IgD-negative memory B cell (primary cell): Measurements from ENCODE around the gene OPRM1. TPM values are rescaled to one million over a fixed set of nuclear protein-coding genes. Genes with fewer than 3 reads are reported as not detected.

ENCODE experiments used
- H3K27ac Mint-ChIP-seq, 3 donors: one replicate each; pipeline ENCODE4 v1.8.0; 2020 to 2022; ENCODE audit warnings: mild to moderate bottlenecking in 3 of 3, mixed read lengths in 3 of 3, moderate library complexity in 1 of 3
- H3K27me3 Mint-ChIP-seq: one replicate; pipeline ENCODE4 v1.8.0; 2021; ENCODE audit warnings: mixed read lengths
- H3K36me3 Mint-ChIP-seq: one replicate; pipeline ENCODE4 v1.8.0; 2020; ENCODE audit warnings: mild to moderate bottlenecking, mixed read lengths
- H3K4me1 Mint-ChIP-seq, 3 donors: one replicate each; pipeline ENCODE4 v1.8.0; 2020 to 2022; ENCODE audit warnings: mixed read lengths in 3 of 3, mild to moderate bottlenecking in 1 of 3
- H3K4me3 Mint-ChIP-seq, 4 donors: one replicate each; pipeline ENCODE4 v1.8.0; 2020 to 2022; ENCODE audit warnings: mild to moderate bottlenecking in 4 of 4, mixed read lengths in 4 of 4, moderate library complexity in 3 of 4
- H3K9me3 Mint-ChIP-seq, 3 donors: one replicate each; pipeline ENCODE4 v1.8.0; 2020 to 2021; ENCODE audit warnings: mixed read lengths in 3 of 3, mild to moderate bottlenecking in 1 of 3
- polyA plus RNA-seq: library from polyadenylated mRNA; unstranded; fragments of 300-500 nt; fragmentation: Illumina TruSeq; gene quantifications from one replicate; pipeline ENCODE4 v1.2.3, GENCODE V29; 2021

Gene OPRM1
- polyA plus RNA-seq, 1 donor from 2014 or later = not detected

DNA sequence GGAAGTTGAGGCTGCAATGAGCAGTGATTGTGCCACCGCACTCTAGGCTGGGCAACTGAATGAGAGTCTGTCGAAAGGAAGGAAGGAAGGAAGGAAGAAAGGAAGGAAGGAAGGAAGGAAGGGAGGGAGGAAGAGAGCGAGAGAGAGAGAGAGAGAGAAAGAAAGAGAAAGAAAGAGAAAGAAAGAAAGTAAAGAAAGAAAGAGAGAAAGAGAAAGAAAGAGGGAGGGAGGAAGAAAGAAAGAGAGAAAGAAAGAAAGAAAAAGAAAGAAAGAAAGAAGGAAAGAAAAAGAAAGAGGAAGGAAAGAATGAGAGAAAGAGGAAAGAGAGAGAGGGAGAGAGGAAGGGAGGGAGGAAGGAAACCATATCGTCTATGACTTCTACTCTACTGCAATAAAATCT is 60.2 kb downstream of the OPRM1 start:
- Mint-ChIP-seq H3K27ac (no peak overlapping the region), H3K9me3 (no peaks in the 10 kb centered on the region), H3K4me3 (no peak overlapping the region), H3K27me3 (peaks cover 2% of the 10 kb centered on the region), H3K4me1 (no peaks in the 10 kb centered on the region), H3K36me3 (no peaks in the 10 kb centered on the region)

DNA sequence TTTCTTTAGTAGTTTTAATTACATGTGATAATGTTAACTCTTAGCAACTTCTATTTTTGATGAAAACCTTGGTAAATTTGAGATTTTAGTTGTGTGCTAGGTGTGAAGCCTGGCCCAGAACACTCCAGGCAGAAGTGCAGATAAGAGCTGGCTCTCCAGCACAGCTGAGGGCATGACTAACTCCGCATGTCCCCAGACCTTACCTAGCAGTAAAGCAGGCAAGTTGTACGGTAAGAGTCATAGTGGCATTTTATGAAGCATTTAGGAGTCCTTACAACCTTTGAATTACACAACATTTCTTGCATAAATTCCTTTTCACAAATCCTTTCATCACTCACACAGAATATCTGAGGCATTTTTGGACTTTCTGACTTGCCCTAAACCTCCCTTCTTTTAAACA is 67.2 kb downstream of the OPRM1 start:
- Mint-ChIP-seq H3K27me3 (peaks cover 4% of the 10 kb centered on the region), H3K4me1 (no peaks in the 10 kb centered on the region), H3K4me3 (no peak overlapping the region), H3K9me3 (peaks cover 0 to 5% (median 0%) of the 10 kb centered on the region in 3 donors), H3K27ac (no peak overlapping the region), H3K36me3 (no peaks in the 10 kb centered on the region)

DNA sequence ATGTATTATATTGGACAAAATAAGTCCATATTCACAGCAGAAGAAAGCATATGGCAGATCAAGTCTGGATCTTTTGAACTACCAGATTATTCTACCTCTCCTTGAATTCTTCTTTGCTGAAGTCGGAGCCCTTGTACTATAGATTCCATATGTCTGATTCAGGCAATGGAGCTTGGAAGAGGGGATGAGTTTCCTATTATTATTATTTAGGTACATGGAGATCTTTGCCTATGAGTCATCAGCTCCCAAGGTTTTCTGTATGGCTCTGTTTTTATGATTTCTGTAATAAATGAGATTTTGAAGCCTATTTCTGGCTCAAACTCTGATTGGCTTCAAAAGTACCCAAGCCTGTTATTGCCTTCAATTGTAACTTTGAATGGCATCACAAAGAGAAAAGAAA is 72.0 kb downstream of the OPRM1 start:
- Mint-ChIP-seq H3K36me3 (no peaks in the 10 kb centered on the region), H3K4me1 (no peaks in the 10 kb centered on the region), H3K9me3 (peaks cover 0 to 5% (median 0%) of the 10 kb centered on the region in 3 donors), H3K4me3 (no peak overlapping the region), H3K27me3 (peaks cover 2% of the 10 kb centered on the region), H3K27ac (no peak overlapping the region)

DNA sequence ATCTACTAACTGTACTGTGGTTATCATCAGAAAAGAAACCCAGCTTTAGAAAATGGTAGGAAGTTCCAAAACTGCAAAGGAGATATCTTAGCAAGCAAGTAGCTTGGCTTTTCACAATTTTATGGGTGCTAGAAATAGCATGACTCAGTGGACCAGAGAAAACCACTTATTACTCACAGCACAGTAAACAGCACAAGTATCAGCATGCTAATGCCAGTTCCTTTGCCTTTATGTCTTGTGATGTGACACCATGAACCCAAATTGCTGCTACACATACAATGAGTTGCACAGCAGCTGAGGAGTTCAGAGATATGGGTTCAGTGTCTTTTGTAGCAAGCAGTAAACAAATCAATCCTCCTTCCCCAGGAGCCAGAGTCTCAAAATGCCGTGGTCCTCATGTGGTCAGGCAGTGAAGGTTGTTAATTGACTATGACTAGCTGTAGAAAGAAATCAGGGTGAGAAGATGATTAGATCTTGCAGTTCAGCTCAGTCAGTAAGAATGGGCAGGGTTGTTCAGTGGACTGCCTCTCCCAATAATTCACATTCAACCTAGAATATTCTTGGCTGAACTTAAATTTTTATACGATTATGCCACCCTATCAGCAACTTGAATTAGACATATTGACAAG is 73.3 kb downstream of the OPRM1 start:
- H3K27ac Mint-ChIP-seq = no peak overlapping the region
- peaks cover 0 to 5% (median 0%) of the 10 kb centered on the region in 3 donors for H3K9me3 Mint-ChIP-seq
- H3K36me3 Mint-ChIP-seq = no peaks in the 10 kb centered on the region
- peaks cover 4% of the 10 kb centered on the region for H3K27me3 Mint-ChIP-seq
- no peak overlapping the region for H3K4me3 Mint-ChIP-seq
- no peaks in the 10 kb centered on the region for H3K4me1 Mint-ChIP-seq

DNA sequence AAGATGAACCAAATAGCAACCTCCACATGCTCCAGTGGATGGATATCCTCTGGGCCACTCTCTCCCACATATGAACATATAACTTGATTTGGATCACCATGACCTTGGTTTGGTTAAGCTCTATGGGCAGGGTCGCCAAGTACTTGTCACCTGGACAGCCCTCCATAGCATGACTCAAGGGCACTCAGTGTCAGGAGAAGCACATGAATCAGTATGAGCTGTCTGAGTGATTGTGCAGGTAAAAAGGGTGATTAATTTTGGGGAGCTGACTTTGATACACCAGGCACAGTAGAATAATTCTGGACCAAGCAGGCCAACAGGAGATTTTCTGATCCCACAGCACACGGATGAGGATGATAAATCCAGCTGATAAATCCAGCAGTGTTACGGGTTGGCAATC is 74.4 kb downstream of the OPRM1 start:
- H3K27ac Mint-ChIP-seq = no peak overlapping the region

DNA sequence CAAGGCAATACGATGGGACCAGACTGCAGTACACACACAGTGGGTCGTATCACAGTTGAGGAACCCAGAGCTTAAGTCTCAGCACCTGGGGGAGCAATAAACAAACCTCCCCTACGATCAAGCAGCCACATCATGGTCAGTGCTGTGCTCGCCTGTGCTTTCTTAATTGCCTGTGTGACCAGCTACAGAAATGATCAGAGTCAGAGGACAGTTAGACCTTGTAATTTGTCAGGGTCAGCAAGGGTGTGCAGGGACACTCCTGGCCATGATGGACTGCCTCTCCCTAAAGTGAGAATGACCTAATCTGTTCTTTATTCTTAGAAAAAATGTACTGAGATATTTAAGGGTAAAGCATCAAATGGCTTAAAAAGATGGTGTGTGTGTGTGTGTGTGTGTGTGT is 78.4 kb downstream of the OPRM1 start:
- peaks cover 3% of the 10 kb centered on the region for H3K27me3 Mint-ChIP-seq
- H3K9me3 Mint-ChIP-seq = no peaks in the 10 kb centered on the region
- H3K4me1 Mint-ChIP-seq = no peaks in the 10 kb centered on the region
- H3K4me3 Mint-ChIP-seq = no peak overlapping the region
- no peaks in the 10 kb centered on the region for H3K36me3 Mint-ChIP-seq
- no peak overlapping the region for H3K27ac Mint-ChIP-seq

More for the DNA sequence above, 74.4 kb downstream of the OPRM1 start:
- Mint-ChIP-seq H3K9me3 (peaks cover 0 to 5% (median 0%) of the 10 kb centered on the region in 3 donors), H3K27me3 (peaks cover 3% of the 10 kb centered on the region), H3K4me3 (no peak overlapping the region), H3K36me3 (no peaks in the 10 kb centered on the region), H3K4me1 (no peaks in the 10 kb centered on the region)

DNA sequence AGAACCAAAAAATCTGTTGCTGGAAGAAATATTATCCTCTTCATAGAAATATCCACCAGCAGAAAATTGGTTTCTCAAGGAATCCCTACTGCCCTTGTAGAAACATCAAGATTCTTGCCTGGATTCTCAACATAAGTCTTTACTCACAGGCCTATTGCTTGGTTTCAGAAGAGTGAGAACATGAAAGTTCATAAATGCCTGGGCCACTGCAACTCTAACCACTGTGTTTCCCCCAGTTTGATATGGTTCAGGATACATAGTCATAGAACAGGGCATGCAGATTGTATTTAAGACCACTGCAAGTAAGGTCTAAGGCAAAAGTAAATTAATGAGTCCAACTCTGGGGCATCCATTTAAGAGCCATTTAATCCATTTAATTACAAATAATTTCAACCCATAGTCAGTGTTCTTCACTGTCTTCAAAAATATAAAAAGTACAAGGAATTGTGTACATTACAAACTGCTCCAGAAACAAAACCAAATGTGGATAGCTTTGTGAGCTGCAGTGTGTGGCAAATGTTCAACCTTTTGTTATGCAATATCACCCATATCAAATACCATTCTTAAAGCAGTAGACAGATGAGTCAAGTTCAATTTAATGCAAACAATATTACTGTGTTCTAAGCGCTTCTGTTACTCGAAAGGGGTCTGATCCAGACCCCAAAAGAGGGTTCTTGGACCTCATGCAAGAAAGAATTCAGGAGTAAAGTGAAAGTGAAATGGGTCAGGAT is 83.3 kb downstream of the OPRM1 start:
- Mint-ChIP-seq H3K4me3 (no peak overlapping the region), H3K36me3 (no peaks in the 10 kb centered on the region), H3K27me3 (no peaks in the 10 kb centered on the region), H3K9me3 (peaks cover 0 to 3% (median 0%) of the 10 kb centered on the region in 3 donors), H3K4me1 (peaks cover 0 to 2% (median 0%) of the 10 kb centered on the region in 3 donors), H3K27ac (no peak overlapping the region)

DNA sequence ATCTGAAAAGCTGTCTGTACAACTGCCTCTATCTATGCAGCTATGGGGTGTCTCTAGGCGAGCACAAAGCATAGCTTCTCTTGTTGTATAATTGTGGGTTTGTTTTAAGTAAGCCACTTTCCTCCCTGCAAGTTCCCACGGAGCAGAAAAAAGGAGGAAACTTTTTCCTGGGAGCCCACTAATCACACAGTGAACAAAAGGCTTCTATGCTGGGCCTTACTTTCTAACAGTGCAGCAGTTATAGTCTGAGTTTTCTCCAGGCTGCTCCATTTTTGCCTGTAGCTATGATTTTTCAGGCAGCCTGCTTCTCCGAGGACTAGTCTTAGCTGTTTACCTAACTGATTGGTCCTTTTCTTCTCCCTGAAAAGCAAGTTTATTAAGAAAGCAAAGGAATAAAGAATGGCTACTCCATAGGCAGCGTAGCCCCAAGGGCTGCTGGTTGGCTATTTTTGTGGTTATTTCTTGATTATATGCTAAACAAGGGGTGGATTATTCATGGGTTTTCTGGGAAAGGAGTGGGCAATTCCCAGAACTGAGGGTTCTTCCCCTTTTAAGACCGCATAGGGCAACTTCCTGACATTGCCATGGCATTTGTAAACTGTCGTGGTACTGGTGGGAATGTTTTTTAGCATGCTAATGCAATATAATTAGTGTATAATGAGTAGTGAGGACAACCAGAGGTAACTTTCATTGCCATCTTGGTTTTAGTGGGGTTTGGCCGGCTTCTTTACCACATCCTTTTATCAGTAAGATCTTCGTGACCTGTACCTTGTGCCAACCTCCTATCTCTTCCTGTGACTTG is 84.3 kb downstream of the OPRM1 start:
- Mint-ChIP-seq H3K9me3 (peaks cover 0 to 3% (median 0%) of the 10 kb centered on the region in 3 donors), H3K4me3 (no peak overlapping the region), H3K27ac (no peak overlapping the region), H3K27me3 (peaks cover 2% of the 10 kb centered on the region), H3K4me1 (peaks cover 0 to 2% (median 0%) of the 10 kb centered on the region in 3 donors), H3K36me3 (no peaks in the 10 kb centered on the region)

DNA sequence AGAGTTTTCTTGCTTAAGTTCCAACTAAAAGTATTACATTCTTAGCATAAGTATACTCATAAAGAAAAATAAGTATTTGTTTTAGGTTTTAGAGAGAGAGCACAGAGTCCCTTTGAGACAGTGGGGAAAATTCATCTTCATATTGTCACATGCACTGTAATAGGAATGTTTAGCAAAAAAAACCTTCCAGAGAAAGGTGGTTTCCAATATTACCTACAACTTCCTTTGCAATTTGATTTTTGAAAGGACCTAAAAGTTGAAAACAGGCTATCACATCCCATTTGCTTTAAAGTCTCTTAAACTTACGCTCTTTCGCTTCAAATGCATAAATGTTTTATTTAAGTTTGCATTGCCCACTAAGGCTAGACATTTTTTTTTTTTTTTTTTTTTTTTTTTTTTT is 86.4 kb downstream of the OPRM1 start:
- no peaks in the 10 kb centered on the region for H3K36me3 Mint-ChIP-seq
- H3K27ac Mint-ChIP-seq = no peak overlapping the region
- peaks cover 0 to 2% (median 0%) of the 10 kb centered on the region in 3 donors for H3K4me1 Mint-ChIP-seq
- H3K4me3 Mint-ChIP-seq = no peak overlapping the region
- H3K9me3 Mint-ChIP-seq = peaks cover 0 to 3% (median 0%) of the 10 kb centered on the region in 3 donors
- peaks cover 2% of the 10 kb centered on the region for H3K27me3 Mint-ChIP-seq

DNA sequence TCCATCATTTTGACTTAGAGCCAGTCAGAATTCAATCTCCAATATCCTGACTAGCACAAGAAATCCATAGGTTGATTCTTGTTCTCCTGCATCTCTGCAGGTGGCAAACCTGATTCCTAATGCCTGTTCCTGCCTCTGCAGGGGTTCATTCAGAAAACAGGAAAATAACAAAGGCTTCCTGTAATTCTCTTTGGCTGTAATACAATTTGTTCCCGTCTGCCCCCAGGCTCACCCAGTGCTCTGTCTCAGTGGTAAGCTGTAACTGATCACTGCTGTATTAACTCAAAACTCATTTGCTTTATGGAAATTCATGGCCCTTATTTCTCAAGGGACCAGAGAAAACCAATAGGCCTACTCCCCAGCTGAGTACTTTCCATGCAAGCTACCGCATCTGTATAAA is 88.6 kb downstream of the OPRM1 start:
- H3K36me3 Mint-ChIP-seq = no peaks in the 10 kb centered on the region
- peaks cover 4% of the 10 kb centered on the region for H3K27me3 Mint-ChIP-seq
- H3K9me3 Mint-ChIP-seq = peaks cover 0 to 3% (median 0%) of the 10 kb centered on the region in 3 donors
- H3K4me3 Mint-ChIP-seq = no peak overlapping the region
- H3K27ac Mint-ChIP-seq = peak overlapping the region in 1 of 3 donors; percentile 74
- H3K4me1 Mint-ChIP-seq = peaks cover 0 to 2% (median 0%) of the 10 kb centered on the region in 3 donors

DNA sequence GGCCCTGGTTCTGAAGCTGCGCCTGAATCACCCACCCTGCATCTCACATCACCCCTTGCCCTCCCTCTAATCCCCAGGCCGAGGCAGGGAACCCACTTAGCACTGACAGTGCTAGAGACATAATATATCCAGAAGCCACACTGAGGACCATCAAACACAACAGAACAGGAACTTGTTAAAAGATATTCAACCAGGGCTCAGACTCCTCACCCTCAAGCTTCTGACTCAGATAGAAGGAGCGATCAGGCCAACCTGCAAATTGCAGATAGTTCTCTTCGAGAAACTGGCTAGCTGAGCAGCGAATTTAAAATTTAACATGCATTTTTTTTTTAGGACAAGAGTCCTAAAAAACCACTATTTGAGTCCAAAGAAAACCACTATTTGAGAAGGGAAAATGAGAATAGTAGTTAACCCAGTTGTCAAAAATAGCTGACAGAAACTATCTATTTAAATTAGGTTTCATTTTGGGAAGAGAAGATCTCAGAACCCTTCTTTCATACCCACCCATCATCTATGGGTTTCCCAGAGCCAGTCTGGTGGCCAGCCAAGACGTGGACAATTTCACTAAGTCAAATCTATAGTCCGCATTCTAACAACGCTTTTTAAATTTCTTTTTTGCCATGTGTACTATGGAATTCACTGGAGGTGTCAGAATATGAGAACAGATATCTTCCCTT is 95.6 kb downstream of the OPRM1 start:
- H3K36me3 Mint-ChIP-seq = no peaks in the 10 kb centered on the region
- no peak overlapping the region for H3K27ac Mint-ChIP-seq
- H3K4me3 Mint-ChIP-seq = no peak overlapping the region
- H3K4me1 Mint-ChIP-seq = no peaks in the 10 kb centered on the region
- no peaks in the 10 kb centered on the region for H3K9me3 Mint-ChIP-seq
- peaks cover 6% of the 10 kb centered on the region for H3K27me3 Mint-ChIP-seq

DNA sequence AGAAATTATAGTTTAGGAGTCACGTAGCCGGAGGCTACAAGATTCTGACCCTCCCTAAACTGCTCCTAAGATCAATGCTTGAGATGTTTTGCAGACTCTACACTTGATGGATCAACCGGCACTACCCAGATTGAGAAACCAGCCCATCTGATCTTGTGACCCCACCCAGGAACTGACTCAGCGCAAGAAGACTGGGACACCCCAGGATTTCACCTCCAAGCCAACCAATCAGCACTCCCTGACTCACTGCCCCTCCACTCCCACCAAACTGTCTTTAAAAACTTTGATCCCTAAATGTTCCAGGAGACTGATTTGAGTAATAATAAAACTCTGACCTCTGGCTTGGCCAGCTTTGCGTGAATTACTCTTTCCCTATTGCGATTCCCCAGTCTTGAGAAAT is 99.8 kb downstream of the OPRM1 start:
- no peaks in the 10 kb centered on the region for H3K9me3 Mint-ChIP-seq
- no peak overlapping the region for H3K27ac Mint-ChIP-seq
- H3K27me3 Mint-ChIP-seq = peaks cover 4% of the 10 kb centered on the region

DNA sequence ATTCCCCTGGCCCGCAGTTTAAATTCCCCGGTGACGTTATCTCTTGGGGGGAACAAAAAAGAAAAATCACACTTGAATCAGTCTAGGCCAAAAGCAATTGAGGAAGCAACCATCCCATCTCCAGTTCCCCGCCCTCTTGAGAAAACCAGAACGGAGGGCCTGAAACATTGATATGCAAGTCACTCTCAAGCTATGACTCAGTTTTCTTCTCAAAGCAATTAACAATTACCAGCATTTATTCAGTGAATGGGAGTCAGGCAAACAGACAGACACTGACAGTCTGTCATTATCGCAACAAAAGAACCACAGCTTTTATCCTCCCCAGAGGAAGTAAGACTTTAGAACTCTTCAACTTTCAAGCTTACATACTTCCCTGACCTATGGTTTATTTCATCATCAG is 100.9 kb downstream of the OPRM1 start:
- Mint-ChIP-seq H3K4me3 (no peak overlapping the region), H3K9me3 (no peaks in the 10 kb centered on the region), H3K27me3 (peaks cover 2% of the 10 kb centered on the region), H3K27ac (no peak overlapping the region), H3K36me3 (no peaks in the 10 kb centered on the region), H3K4me1 (no peaks in the 10 kb centered on the region)

More for the DNA sequence above, 99.8 kb downstream of the OPRM1 start:
- Mint-ChIP-seq H3K4me3 (no peak overlapping the region), H3K4me1 (no peaks in the 10 kb centered on the region), H3K36me3 (no peaks in the 10 kb centered on the region)

DNA sequence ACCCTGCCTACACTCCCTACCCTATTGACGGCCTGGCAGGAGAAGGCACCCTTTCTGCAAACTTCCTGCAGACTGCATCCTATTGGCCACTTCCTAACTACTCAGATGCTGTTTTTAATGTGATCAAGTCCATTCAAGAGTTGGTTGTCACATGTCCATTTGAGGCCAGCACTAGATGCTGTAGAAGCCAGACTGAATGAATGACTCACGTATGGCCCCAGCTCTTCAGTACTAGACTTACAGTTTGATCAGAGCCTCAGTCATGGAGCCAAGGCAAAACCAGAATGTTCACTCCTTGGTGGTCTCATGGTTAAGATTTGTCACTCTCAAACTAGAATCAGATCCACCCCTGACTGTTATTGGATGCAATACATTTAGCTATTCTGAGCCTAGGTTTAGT is 101.7 kb downstream of the OPRM1 start:
- H3K36me3 Mint-ChIP-seq = no peaks in the 10 kb centered on the region
- H3K4me1 Mint-ChIP-seq = no peaks in the 10 kb centered on the region
- peaks cover 2% of the 10 kb centered on the region for H3K27me3 Mint-ChIP-seq
- no peak overlapping the region for H3K4me3 Mint-ChIP-seq
- H3K27ac Mint-ChIP-seq = no peak overlapping the region
- H3K9me3 Mint-ChIP-seq = no peaks in the 10 kb centered on the region

DNA sequence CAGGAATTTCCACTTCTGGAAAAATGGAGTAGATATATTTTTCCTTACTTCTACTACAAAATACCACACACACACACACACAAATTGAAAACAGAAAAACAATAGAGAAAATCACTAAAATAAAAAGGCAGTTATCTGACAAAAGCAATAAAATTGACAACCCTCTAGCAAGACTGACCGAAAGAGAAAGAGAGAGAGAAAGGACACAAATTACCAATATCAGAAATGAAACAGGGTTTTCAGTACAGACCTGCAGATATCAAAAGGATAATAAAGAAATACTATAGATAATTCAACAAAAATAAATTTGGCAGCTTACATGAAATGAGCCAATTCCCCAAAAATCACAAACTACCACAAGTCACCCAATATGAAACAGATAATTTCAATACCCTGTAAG is 104.7 kb downstream of the OPRM1 start:
- Mint-ChIP-seq H3K27ac (no peak overlapping the region), H3K4me1 (no peaks in the 10 kb centered on the region), H3K36me3 (peaks cover 2% of the 10 kb centered on the region), H3K27me3 (peaks cover 1% of the 10 kb centered on the region), H3K9me3 (no peaks in the 10 kb centered on the region), H3K4me3 (no peak overlapping the region)
